ENCODE results near the gene FGF14. TPM values are rescaled to one million over a fixed set of nuclear protein-coding genes. Genes with fewer than 3 reads are reported as not detected.

FGF14 gene
- total RNA-seq, 1 donor from 2014 or later, result not detected

GRCh38 chr13:102055090-102055779, 346.6 kb downstream of the FGF14 start:
- ATAC-seq (ENCODE audit: low read depth) (no peak), DNase-seq (no peak)
- CTCF ChIA-PET, result no interaction called here
- Mint-ChIP-seq H3K27ac (no peak overlapping the region), H3K4me1 (no peaks in the 10 kb centered on the region), H3K9me3 (peaks cover 22% of the 10 kb centered on the region), H3K4me3 (no peak overlapping the region), H3K36me3 (ENCODE audit: low read depth) (no peaks in the 10 kb centered on the region), H3K27me3 (no peaks in the 10 kb centered on the region)
- POLR2A ChIA-PET, result no interaction called here
- intact Hi-C loops (cut with micrococcal nuclease), result no loop called here
- TF ChIP-seq CTCF (IDR thresholded peaks at IDR 0.05), result no peak

- intact Hi-C loops (cut with micrococcal nuclease), result no loop called here
- no peak overlapping the region for H3K4me3 Mint-ChIP-seq
- peaks cover 24% of the 10 kb centered on the region for H3K9me3 Mint-ChIP-seq
- no peak for TF ChIP-seq CTCF (IDR thresholded peaks at IDR 0.05)
- H3K27ac Mint-ChIP-seq, result no peak overlapping the region
- ChIA-PET POLR2A (no interaction called here), CTCF (no interaction called here)
- ATAC-seq (ENCODE audit: low read depth), result no peak
- no peak for DNase-seq
- no peaks in the 10 kb centered on the region for H3K27me3 Mint-ChIP-seq
- no peaks in the 10 kb centered on the region for H3K4me1 Mint-ChIP-seq
- H3K36me3 Mint-ChIP-seq (ENCODE audit: low read depth), result no peaks in the 10 kb centered on the region
Measured at GRCh38 chr13:102049853-102050252, 352.0 kb downstream of the FGF14 start.

GRCh38 chr13:102045731-102046130, 356.1 kb downstream of the FGF14 start:
- H3K4me1 Mint-ChIP-seq, result no peaks in the 10 kb centered on the region
- H3K4me3 Mint-ChIP-seq, result no peak overlapping the region
- DNase-seq, result no peak
- ChIA-PET POLR2A (no interaction called here), CTCF (no interaction called here)
- no peak for TF ChIP-seq CTCF (IDR thresholded peaks at IDR 0.05)
- no peak for ATAC-seq (ENCODE audit: low read depth)
- intact Hi-C loops (cut with micrococcal nuclease), result no loop called here
- H3K9me3 Mint-ChIP-seq, result peaks cover 6% of the 10 kb centered on the region
- H3K36me3 Mint-ChIP-seq (ENCODE audit: low read depth), result no peaks in the 10 kb centered on the region
- H3K27ac Mint-ChIP-seq, result no peak overlapping the region
- no peaks in the 10 kb centered on the region for H3K27me3 Mint-ChIP-seq

GRCh38 chr13:102042746-102043145, 359.1 kb downstream of the FGF14 start:
- no peaks in the 10 kb centered on the region for H3K27me3 Mint-ChIP-seq
- H3K4me3 Mint-ChIP-seq, result no peak overlapping the region
- intact Hi-C loops (cut with micrococcal nuclease), result no loop called here
- H3K9me3 Mint-ChIP-seq, result peaks cover 2% of the 10 kb centered on the region
- no peak for DNase-seq
- no peak for ATAC-seq (ENCODE audit: low read depth)
- CTCF ChIA-PET, result no interaction called here
- H3K36me3 Mint-ChIP-seq (ENCODE audit: low read depth), result no peaks in the 10 kb centered on the region
- no peak for TF ChIP-seq CTCF (IDR thresholded peaks at IDR 0.05)
- no peak overlapping the region for H3K27ac Mint-ChIP-seq
- POLR2A ChIA-PET, result no interaction called here
- no peaks in the 10 kb centered on the region for H3K4me1 Mint-ChIP-seq

GRCh38 chr13:102041544-102041943, 360.3 kb downstream of the FGF14 start:
- no peak for TF ChIP-seq CTCF (IDR thresholded peaks at IDR 0.05)
- ATAC-seq (ENCODE audit: low read depth) (no peak), DNase-seq (no peak)
- ChIA-PET CTCF (no interaction called here), POLR2A (no interaction called here)
- H3K4me3 Mint-ChIP-seq, result no peak overlapping the region
- no peaks in the 10 kb centered on the region for H3K36me3 Mint-ChIP-seq (ENCODE audit: low read depth)
- intact Hi-C loops (cut with micrococcal nuclease), result no loop called here
- no peaks in the 10 kb centered on the region for H3K9me3 Mint-ChIP-seq
- no peak overlapping the region for H3K27ac Mint-ChIP-seq
- H3K4me1 Mint-ChIP-seq, result no peaks in the 10 kb centered on the region
- H3K27me3 Mint-ChIP-seq, result no peaks in the 10 kb centered on the region

Measured in activated B cell treated with CpG ODN at 0.5 μM for 24 hours (primary cell).